Activated CD8-positive, alpha-beta memory T cell treated with anti-CD3 and anti-CD28 coated beads for 24 hours (primary cell): ENCODE results near the gene HS6ST3.
"Not testable (repeated sequence)": the region's sequence is repeated elsewhere in the genome, so short reads cannot be mapped to it uniquely, and the experiment has no call there.

Experiments used
- DNase-seq: peaks from one replicate; pipeline ENCODE4 v3.0.0-alpha.2; 2020

The HS6ST3 gene

DNA sequence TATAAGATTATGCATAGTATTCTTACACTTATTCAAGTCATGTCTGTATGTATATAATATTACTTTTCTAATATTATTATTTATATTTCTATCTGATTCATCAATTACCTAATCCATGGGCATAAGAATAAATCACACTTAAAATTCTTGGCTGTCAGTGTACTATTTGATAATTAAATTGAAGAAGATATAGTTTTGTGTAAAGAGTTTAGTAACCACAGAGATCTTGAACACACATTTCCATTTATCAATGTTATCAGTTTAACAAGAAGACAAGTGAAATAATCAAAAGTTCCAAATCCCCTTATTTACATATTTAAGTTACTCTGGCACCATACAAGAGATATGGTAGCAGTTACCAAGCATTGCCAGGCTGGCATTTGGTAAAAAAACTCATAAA, 659.9 kb downstream of the HS6ST3 start:
- no peak for DNase-seq

DNA sequence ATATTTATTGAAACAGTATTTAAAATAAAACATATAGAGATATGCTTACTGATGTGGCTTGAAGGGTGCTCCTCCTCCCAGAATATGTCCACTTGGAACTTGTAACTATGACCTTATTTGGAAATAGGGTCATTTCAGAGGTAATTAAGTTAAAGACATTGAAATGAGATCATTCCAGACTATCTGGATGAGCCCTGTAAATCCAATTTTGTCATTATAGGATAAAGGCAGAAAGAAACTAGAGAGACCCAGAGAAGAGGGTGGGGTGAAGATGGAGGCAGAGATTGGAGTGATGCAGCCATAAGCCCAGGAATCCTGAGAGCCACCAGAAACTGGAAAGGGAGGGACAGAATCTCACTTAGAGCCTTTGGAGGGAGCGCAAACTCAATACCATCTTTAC, 661.2 kb downstream of the HS6ST3 start:
- no peak for DNase-seq

DNA sequence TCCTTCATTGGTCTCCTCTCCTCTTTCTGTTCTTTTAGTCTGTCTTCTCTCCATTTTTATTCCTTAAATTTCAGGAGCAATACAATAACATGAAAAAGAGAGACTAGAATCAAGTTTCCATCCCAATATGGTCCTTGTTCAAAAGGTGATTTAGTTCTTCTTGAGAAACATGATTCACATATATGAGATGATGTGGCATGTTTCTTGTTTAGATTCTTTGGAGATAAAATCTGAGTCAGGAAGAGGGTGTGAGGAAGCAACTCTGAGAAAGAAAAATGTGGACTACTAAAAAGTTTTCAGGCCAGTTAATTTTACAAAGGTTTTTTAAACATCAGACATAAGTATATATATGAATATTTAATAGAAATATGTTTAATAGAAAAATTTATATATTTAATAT, 673.0 kb downstream of the HS6ST3 start:
- DNase-seq = no peak

DNA sequence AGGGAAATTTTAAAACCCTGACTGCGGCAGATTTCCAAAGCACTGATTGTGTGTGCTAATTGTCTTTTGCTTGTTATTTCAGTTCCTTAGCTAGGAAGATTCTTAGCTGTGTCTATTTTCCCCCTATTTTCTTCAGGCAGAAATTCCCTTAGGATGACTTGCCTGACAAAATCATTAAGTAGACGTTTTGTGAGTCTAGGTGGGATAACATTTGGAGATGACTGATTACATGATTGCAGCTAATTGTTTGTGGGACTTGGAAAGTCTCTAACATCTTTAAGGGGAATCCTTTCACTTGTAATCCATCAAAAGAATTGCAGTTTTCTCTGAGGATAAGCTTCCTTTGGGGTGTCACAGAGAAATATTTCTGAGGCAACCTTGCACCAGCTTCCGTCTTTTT, 676.4 kb downstream of the HS6ST3 start:
- DNase-seq = no peak

DNA sequence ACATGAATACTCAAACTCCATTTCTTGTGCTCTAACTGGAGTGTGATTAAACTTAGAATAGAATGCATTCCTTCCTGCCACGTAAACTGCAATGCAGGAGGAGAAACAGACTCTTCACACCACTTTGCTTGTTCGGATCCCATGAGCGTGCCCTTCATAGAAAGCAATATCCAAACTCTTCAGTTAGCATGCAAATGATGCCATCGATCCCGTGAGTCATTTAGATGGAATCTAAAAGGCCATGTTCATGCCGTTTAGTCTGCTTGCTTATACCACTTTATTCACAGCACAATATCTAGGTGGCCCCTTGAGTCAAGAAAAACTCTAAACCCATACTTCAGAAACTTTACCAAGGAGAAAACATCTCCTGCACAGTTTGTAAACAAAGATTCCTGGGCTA, 678.6 kb downstream of the HS6ST3 start:
- no peak for DNase-seq

DNA sequence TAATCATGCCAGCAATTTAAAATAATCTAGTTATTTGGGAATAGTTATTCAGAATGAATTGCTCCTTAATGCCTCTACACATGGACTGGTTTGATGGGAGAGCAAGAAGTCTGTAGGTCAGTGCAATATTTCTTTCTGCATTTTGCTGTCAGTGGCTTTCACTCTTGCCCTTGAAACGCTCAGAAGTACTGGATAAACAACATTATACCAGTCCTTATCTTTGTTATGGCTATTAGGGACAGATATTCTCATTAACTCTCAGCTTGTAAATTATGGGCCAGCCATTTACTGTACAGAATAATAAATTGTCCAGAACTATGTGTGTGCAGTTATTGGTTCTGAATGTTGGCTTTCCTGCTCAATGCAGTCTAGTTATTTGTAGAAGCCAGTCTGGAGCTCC, 680.0 kb downstream of the HS6ST3 start:
- DNase-seq = no peak

DNA sequence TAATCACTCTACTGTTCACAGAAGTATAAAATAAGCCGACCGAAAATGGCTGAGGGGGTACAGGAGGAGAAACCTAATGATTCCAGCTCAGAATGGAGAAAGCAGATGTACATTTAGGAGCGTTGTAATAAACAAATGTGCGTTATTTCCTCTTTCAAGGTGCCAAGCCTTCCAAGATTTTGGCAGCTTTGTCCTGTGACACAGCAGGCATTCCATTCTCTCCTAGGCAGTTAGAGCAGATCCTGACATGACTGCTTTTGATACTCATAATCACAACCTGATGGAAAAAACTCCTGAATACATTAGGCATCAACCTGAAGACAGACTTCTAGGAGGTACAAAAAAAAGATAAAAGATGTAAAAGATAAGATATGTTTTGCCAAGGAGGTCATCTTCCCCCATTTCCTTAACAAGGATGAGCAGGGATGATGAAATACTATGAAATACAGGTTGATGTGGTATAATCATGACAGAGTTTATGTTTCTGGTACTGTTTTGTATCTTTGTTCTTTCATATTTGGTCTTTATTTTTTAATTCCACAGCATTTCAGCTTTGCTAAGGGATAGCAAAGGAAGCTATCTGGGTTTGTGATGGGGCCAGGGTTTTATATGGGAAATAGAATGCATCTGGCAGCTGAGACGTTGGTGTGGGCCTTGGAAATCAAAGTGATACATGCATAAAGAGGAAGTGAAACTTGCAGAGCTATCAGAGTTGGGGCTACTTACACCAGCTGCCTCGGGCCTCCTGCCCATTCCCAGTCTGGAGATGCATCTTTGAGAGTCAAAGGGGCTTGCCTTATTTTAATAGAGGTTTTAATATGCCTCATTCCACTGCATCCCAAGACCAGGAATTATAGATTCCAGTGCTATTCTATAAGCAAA, 681.8 kb downstream of the HS6ST3 start:
- no peak for DNase-seq

DNA sequence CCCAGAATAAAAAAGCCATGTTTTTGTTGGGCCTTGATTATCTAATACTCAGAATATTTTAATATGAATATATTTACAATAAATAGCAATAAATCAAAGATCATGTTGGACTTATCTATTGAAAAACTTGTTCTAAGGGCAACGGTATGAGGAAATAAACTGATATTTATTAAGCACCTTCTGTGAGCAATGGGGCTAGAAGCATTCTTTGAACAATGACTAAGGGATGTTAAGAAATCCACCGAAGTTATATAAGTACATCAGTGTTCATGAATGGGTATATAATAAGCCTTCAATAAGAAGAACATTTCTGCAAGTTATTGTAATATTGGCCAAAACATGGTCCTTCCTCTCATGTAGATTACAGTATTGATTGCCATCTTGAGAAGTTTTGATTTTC, 682.5 kb downstream of the HS6ST3 start:
- DNase-seq = no peak

DNA sequence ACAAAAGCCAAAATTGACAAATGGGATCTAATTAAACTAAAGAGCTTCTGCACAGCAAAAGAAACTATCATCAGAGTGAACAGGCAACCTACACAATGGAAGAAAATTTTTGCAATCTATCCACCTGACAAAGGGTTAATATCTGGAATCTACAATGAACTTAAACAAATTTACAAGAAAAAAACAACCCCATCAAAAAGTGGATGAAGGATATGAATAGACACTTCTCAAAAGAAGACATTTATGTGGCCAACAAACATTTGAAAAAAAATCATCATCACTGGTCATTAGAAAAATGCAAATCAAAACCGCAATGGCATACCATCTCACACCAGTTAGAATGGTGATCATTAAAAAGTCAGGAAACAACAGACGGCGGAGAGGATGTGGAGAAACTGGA, 688.4 kb downstream of the HS6ST3 start:
- not testable (repeated sequence) for DNase-seq

DNA sequence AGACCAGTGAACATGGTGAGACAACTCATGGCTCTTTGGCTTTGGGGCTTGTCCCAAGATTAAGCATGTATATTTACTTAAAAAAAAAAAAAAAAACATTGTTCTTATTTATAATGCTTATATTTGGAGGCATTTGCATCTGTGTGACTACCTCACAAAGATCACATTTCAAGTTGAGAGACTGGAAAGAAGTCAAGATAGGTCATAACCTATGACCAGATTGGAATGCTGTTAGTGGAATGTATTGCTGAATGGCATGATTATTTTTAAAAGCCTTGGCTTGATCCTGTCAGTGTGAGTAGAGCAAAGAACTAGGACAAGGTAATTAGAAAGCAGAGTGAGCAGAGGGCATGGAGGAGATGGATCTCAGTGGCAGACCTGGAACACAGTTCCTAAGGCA, 689.8 kb downstream of the HS6ST3 start:
- DNase-seq = no peak

DNA sequence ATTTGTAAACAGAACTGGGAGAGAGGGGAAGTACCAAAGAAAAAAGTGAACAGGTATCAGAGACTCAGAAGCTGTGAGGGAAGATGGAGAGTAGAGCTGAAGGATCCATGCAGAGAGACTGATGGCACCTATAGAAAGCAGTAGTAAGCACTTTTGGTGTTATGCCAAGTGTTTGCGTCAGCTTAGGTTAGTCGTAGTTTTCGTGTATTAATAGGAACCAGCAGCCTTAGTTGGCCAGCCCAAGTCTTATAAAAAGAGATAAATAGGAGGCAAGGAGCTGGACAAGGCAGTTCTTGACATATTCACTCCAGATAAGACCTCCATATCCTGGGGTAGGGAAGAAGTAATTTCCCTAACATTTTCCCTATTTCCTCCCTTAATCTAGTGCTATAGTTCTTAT, 690.2 kb downstream of the HS6ST3 start:
- no peak for DNase-seq

DNA sequence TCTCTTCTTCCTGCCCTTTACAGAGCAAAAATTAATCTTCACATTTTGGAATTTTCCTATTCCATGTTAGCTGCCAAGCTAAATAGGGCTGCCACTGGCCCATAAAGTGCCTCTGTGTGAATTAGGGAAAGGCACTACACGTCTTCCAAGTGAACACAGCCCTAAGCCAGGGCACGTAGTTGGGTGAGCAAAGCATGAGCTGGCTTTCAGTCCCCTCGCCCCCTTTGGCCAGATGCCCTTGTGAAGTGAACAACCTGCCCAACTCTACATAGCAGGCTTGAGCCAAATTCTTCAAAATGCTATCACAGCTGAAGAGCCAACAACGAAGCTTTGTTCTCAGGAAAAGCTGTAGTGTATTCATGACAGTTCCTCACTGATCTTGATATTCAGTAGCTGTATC, 691.2 kb downstream of the HS6ST3 start:
- DNase-seq = no peak

DNA sequence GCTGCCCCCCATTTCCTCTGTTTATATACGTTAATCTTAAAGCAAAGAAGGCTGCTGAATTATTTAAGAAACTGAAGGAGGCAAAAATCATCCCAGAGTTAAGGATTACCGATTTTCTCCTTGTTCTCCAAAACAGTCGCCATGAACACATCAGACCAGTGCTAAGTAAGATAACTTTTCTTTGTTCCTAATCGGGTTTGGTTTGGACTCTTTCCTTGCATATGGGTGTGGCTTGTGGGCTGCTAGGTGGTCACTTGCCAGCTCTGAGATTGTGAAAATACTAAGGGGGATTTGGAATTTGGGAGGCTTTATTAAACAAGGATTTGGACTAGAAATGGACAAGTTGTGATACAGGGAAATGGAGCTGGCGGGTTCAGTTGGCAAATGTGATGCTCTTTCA, 692.3 kb downstream of the HS6ST3 start:
- no peak for DNase-seq

DNA sequence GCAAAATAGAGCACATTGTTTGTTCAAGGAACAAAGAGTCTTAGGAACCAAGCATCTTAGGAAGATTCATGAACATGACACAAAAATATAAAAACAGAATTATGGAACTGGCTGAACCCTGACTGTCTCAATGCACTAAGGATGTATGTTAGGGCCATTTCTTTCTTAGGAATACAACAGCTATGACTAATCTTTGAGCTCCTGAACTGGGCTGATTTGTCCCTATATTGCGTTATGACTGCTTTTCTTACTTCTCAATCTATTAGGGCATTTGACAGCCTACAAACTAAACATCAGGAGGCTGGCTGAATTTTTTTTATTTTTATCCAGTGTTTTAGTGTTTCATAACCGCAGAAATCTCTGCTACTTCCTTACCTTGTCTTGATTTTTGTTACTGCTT, 693.1 kb downstream of the HS6ST3 start:
- DNase-seq = no peak

DNA sequence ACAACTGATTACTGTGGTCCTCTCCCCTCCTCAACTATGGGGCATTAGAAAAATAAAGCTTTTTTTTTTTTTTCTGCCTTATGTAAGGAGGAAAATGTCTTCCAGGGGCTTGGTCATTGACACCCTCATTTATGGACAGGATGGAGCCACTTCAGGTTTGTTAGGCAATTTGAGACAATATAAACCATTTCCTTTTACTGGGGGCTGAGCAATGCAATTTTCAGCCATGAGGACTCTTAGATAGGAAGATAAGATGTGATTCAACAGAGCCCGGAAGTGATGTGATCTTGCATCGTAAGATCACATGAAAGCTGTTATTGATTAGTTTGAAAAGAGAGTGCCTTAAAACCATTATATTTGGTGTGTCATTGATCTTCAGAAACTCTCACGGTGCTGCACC, 693.6 kb downstream of the HS6ST3 start:
- DNase-seq = no peak

DNA sequence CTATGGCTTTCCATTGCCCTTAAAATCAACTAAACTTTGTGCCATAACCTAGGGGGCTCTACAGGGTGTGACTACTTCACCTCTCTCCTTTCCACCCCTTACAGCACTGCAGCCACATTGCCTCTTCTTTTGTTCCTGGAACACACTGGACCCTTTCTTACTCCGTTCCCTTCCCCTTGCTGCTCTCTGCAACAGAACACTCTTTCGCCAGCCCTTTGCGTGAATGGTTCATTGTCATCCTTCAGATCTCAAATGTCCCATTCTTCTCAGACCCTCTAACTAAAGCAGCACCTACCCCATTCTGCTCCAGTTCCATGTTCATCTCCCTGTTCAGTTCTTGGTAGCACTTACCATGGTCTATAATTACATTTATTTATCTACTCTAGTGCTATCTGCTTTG, 696.1 kb downstream of the HS6ST3 start:
- DNase-seq = no peak

DNA sequence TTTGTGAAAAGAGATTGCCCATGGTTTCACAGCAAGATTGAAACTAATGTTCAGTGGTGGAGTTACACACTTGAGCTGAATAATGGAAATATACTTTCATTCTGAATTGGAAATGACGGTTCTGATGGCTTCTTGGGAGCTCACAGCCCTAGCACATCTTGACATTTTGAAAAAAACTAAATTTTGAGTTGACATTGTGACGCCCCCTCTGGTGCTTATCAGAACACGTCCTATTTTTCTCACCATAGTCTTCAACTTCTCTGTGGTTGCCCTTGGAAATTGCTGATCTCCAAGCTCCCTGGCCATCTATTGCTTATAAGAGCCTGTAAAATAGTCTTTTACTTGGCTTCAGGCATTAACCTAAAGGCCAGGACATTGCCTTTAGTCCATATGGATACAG, 702.3 kb downstream of the HS6ST3 start:
- DNase-seq = no peak

DNA sequence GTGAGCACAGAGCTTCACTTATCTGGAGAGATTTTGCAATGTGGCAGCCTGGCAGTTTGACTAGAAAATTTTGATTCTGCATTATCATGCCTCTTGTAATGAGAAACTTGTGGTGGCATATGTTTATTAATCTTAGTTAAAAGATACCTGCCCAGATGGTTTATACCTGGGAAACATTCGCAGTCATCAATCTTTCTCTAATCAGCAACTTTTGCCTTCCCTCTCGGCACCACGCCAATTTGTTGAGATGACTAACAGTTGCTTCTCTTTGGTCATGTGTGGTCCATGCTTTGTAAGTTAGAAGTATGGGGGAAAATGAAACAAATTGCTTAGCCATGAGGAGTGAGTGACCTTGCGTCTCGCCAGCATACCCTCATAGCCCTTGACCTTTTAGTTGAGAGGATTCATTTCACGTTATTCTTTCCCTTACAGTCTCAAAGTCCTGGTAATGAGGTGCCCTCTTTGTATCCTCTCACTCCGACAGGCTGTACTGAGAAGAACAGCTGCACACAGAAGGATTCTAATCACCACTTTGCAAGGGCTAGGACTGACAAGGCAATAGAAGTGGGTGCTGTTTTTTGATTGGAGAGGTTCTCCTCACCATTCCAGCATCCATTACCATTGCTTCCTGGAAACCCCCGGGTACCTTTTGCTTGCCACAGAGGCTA, 703.0 kb downstream of the HS6ST3 start:
- DNase-seq = no peak

DNA sequence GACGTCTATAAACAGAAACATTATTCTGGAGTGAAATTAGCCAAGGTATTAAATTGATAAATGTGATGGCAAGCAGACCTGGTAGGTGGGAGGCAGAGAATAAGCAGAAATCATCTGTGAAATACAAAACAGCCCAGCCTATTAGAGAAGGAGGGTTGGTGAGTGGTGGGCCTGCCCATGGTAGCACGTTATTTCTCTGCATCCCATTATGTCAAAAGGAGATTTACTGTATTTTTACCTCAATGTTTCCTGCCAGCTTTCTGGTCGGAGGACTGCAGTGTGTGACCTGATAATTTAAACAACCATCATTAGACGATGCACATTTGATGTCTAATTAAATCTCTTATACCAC, 703.5 kb downstream of the HS6ST3 start:
- no peak for DNase-seq

DNA sequence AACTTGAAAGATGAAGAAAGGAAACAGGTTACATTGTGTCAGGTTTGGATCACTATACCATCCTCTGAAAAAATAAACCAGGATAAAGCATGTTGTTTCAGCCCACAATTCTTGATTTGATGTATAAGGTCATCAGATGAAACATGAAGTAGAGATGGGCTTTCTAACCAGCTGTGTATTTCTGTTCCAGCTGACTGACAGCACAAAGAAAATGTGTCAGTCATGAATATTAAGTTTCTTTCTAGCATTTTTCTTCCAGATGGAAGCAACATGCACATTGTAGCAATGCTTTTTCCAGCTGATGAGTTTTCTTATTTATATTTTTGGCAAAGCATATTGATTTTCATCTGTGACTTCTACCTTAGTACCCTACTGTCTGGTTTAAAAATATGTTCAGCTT, 704.8 kb downstream of the HS6ST3 start:
- DNase-seq = no peak

DNA sequence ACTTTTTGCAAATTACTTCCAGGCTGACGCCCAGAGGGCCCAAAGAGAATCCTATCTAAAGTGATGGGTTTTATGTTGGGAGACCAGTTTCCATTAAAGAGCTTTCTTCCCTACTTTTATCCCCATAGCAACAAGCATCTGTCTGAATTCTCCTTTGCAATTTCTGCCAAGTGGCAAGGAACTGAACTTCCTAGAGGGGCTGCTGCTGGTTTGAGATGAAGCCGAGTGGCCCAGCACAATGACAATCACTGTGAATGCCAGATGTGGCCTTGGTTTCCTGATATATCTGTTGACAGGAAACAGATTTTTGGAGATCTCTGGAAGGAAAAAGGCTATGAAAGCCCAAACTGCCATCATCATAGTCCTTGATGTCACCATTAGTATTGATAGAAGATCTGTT, 705.8 kb downstream of the HS6ST3 start:
- no peak for DNase-seq

DNA sequence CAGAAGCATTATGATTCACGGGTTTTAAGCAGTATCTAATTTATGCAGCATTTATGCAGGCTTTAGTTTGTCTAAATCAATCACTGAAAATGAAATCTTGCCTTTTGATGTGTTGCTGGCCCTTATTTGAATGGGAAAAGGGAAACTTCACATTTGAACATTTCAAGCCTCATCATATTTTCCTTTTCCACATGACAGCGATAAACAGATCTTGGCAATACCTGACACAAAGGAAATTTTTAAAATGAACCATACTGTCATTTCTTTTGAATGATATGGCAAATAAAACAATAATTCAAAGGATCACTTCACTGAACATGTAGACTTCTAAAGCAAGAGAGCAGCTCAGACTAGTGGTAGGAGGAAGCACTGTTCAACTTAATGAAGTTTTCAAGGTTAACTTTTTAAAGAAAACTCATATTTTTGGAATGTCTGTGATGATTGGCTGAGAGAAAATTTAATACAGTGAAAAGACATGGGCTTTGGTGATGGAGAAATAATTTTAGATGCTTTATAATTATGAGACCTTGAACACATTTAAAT, 706.3 kb downstream of the HS6ST3 start:
- no peak for DNase-seq

DNA sequence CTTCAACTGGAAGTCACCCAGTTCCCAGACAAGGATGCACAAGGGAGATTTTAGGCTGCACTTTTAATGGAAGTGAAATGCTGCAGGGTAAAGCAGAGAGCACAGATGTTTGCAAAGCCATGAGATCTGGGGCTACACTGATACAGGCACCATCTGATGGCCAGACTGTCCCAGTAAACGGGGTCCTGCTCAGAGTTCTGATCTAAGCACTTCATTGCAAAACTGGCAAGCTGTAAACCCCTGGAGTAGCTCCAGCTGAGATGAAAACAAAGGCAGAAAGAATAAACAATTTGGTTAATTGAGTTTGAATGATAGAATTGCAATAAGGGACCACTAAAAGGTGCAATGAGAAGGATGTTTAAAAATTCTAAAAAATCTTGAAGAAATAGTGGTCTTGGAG, 707.2 kb downstream of the HS6ST3 start:
- DNase-seq = no peak

DNA sequence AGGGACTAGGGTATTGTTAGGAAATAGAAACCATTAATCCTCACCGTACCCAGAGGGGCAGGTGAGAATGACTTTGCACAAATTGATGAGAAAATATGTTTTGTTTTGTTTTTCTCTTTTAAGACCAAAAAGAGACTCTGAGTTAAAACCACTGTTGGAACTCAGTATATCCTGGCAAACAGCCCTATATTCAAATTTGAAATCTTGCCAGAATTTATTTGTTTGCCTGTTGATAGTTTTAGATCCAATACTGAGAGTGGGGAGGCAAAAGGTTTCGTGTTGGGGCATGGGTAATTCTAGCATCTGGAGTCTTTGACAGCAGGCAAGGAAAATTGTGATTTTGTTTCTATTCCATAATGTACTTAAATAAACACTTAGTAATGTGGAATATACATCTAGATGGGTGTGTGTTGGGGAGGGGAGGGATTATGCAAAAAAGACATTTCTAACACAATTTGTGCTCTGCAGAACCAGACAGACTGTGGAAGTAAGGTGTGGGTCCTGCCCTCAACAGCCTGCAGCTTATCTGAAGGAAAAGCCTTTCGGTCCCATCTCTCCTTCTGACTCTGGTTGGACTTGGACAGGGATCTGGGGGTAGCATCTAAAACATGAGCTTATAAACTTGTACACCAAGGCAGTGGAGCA, 713.7 kb downstream of the HS6ST3 start:
- no peak for DNase-seq
